ENCODE results near the gene ARIH1. TPM values are rescaled to one million over a fixed set of nuclear protein-coding genes. Genes with fewer than 3 reads are reported as not detected.

The ARIH1 gene
- total and polyA plus RNA-seq, 10 of the 15 experiments (the other 5 are each of a cell fraction or from before 2014, with no cell fraction given): 14.7 to 99.5 (median 26.5) TPM

DNA sequence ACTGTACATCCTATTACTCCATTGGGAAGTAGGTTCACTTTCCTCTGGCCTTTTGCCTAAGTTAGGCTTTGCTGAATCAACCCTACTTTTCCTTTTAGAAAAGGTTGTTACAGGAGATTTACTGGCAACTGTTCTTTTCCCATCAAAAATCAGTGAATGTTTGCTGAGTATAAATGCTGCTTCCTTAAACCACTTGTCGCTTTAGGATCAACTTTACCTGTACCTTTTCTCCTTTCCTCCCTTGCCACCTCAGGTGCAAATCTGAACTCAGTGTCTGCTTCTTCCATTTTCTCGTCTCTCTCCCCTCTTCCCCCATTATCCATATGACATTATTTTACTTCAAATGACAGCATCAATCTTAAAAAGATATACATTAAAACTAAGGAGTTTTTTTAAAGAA is 110.9 kb downstream of the ARIH1 start:
- no peak for FAIRE-seq
- Histone ChIP-seq H3K36me3 (ENCODE audit: control insufficient read depth in 2 of 2, insufficient read depth in 2 of 2, low read length in 1 of 2) (peaks cover 2 to 21% of the 10 kb centered on the region in 2 experiments; a peak in 3 of 4 replicates), H3K27me3 (replicated peaks in 1 of 2; ENCODE audit: control insufficient read depth in 2 of 2, insufficient read depth in 2 of 2, low read length in 1 of 2) (no peaks in the 10 kb centered on the region), H3K27ac (ENCODE audit: control insufficient read depth, insufficient read depth) (no peak overlapping the region), H4K20me1 (ENCODE audit: control insufficient read depth, insufficient read depth) (no peaks in the 10 kb centered on the region), H3K9ac (ENCODE audit: control insufficient read depth, insufficient read depth, low read length) (no peak overlapping the region), H3K4me2 (ENCODE audit: control insufficient read depth, insufficient read depth) (no peak overlapping the region), H3K9me3 (replicated peaks; ENCODE audit: control insufficient read depth, insufficient read depth, low read length) (no peaks in the 10 kb centered on the region), H3K79me2 (ENCODE audit: control insufficient read depth, insufficient read depth, low read length) (no peaks in the 10 kb centered on the region), H3K4me3 (no peak overlapping the region), H2AFZ (ENCODE audit: control insufficient read depth, low read depth, low read length) (no peak overlapping the region), H3K4me1 (ENCODE audit: control insufficient read depth, insufficient read depth, low read length) (no peaks in the 10 kb centered on the region)
- SMC1A ChIA-PET (ENCODE audit: uncharacterized antibody, unreplicated experiment): interaction anchor here (0.6 to 2.2 kb wide), 2 partner anchors 15 to 543 kb away, joined by 3 to 9 read pairs; no protein-coding TSS in a partner anchor
- WGBS (ENCODE audit: insufficient coverage, insufficient replicate concordance, low lambda C conversion rate, missing lambda C conversion rate): 97% methylated on average over 2 of the region's 2 CpGs
- DNase-seq (ENCODE audit: low read depth, low spot score): no peak
- in situ Hi-C loops (cut with MboI): no loop called here
- RAD21 ChIA-PET (ENCODE audit: unreplicated experiment): no interaction called here
- BruUV-seq (replicated peaks): no TSS peak
- intact Hi-C loops (cut with micrococcal nuclease; ENCODE audit: unreplicated experiment): no loop called here
- CTCF ChIA-PET: interaction anchor here (5.9 kb wide), 1 partner anchor 14 kb away, joined by 45 read pairs; no protein-coding TSS in a partner anchor
- POLR2A ChIA-PET: no interaction called here
- no peak for TF ChIP-seq WRNIP1 (IDR thresholded peaks at IDR 0.05; ENCODE audit: borderline replicate concordance, low read depth, low read length)
- no peak for TF ChIP-seq HSF1 (IDR thresholded peaks at IDR 0.05; ENCODE audit: low read depth, low read length)
- TF ChIP-seq EED (IDR thresholded peaks at IDR 0.05; ENCODE audit: low read depth): no peak
- TF ChIP-seq CHD1 (IDR thresholded peaks at IDR 0.05; ENCODE audit: low read depth, low read length): no peak
- TF ChIP-seq BMI1 (IDR thresholded peaks at IDR 0.05; ENCODE audit: borderline replicate concordance): no peak
- no peak for TF ChIP-seq FOXK2 (IDR thresholded peaks at IDR 0.05)
- TF ChIP-seq CREM (IDR thresholded peaks at IDR 0.05; ENCODE audit: low read depth): no peak
- no peak for TF ChIP-seq ZNF207 (IDR thresholded peaks at IDR 0.05; ENCODE audit: borderline replicate concordance)
- TF ChIP-seq ZBTB4 (CRISPR knock-in tag; IDR thresholded peaks at IDR 0.05): no peak
- TF ChIP-seq PAX8 (IDR thresholded peaks at IDR 0.05): no peak
- TF ChIP-seq, protein P1, sequence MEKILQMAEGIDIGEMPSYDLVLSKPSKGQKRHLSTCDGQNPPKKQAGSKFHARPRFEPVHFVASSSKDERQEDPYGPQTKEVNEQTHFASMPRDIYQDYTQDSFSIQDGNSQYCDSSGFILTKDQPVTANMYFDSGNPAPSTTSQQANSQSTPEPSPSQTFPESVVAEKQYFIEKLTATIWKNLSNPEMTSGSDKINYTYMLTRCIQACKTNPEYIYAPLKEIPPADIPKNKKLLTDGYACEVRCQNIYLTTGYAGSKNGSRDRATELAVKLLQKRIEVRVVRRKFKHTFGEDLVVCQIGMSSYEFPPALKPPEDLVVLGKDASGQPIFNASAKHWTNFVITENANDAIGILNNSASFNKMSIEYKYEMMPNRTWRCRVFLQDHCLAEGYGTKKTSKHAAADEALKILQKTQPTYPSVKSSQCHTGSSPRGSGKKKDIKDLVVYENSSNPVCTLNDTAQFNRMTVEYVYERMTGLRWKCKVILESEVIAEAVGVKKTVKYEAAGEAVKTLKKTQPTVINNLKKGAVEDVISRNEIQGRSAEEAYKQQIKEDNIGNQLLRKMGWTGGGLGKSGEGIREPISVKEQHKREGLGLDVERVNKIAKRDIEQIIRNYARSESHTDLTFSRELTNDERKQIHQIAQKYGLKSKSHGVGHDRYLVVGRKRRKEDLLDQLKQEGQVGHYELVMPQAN (conservative IDR thresholded peaks at IDR 0.05): no peak
- TF ChIP-seq RELB (IDR thresholded peaks at IDR 0.05; ENCODE audit: low read depth): no peak
- TF ChIP-seq SPI1 (IDR thresholded peaks at IDR 0.05; ENCODE audit: borderline replicate concordance, insufficient read depth, low read depth, low read length): no peak
- no peak for TF ChIP-seq SREBF1 (IDR thresholded peaks at IDR 0.05; ENCODE audit: low read length)
- no peak for TF ChIP-seq ZNF274 (IDR thresholded peaks at IDR 0.05; ENCODE audit: insufficient read depth, insufficient read length)
- no peak for TF ChIP-seq BCL11A (IDR thresholded peaks at IDR 0.05; ENCODE audit: low read depth, low read length)
- ATAC-seq: no peak

Data from GM12878 (cell line).